Parathyroid adenoma (tissue), 2 donors: ENCODE measurements around the gene BRD3OS.

Experiments used
- H2AFZ ChIP-seq: fragments of 300-600 bp; sonication (generic); one replicate; pipeline ENCODE4 v1.7.0; 2017; ENCODE audit warnings: antibody characterized with exemption, mild to moderate bottlenecking
- H3K27ac ChIP-seq: fragments of 300-600 bp; sonication (generic); one replicate; pipeline ENCODE4 v1.7.0; 2017
- H3K27me3 ChIP-seq: fragments of 300-600 bp; sonication (generic); one replicate; pipeline ENCODE4 v1.7.0; 2017; ENCODE audit warnings: low read length; ENCODE audit not compliant: control insufficient read depth, insufficient read depth
- H3K36me3 ChIP-seq: fragments of 300-600 bp; sonication (generic); one replicate; pipeline ENCODE4 v1.7.0; 2017; ENCODE audit warnings: low read length; ENCODE audit not compliant: control insufficient read depth, insufficient read depth
- H3K4me1 ChIP-seq: fragments of 300-600 bp; sonication (generic); one replicate; pipeline ENCODE4 v1.7.0; 2017; ENCODE audit warnings: control low read depth
- H3K4me2 ChIP-seq: fragments of 300-600 bp; sonication (generic); one replicate; pipeline ENCODE4 v1.7.0; 2017; ENCODE audit warnings: low read length
- H3K4me3 ChIP-seq: fragments of 300-600 bp; sonication (generic); one replicate; pipeline ENCODE4 v1.7.0; 2017; ENCODE audit warnings: low read depth, low read length
- H3K79me2 ChIP-seq: fragments of 300-600 bp; sonication (generic); one replicate; pipeline ENCODE4 v1.7.0; 2017; ENCODE audit warnings: control low read depth
- H3K9ac ChIP-seq: fragments of 300-600 bp; sonication (generic); one replicate; pipeline ENCODE4 v1.7.0; 2017; ENCODE audit warnings: mild to moderate bottlenecking
- H3K9me3 ChIP-seq: fragments of 300-600 bp; sonication (generic); one replicate; pipeline ENCODE4 v1.7.0; 2017; ENCODE audit warnings: low read length; ENCODE audit not compliant: control insufficient read depth
- TF ChIP-seq, protein P1 (sequence below): fragments of 300-600 bp; sonication (generic); IDR thresholded peaks from one replicate; pipeline ENCODE4 v1.7.0; 2017; ENCODE audit warnings: antibody characterized with exemption, mild to moderate bottlenecking
- donor health status: primary hyperparathyroidism.

Gene BRD3OS

GRCh38 chr9:134062461-134063087 lies 37.3 kb downstream of the BRD3OS start:
- Histone ChIP-seq H2AFZ (no peak overlapping the region), H3K4me3 (no peak overlapping the region), H3K9me3 (no peaks in the 10 kb centered on the region), H3K4me1 (peaks cover 9% of the 10 kb centered on the region), H3K9ac (no peak overlapping the region), H3K36me3 (no peaks in the 10 kb centered on the region), H3K79me2 (peaks cover 71% of the 10 kb centered on the region), H3K27me3 (no peaks in the 10 kb centered on the region), H3K27ac (no peak overlapping the region), H3K4me2 (no peak overlapping the region)
- TF ChIP-seq, protein P1, sequence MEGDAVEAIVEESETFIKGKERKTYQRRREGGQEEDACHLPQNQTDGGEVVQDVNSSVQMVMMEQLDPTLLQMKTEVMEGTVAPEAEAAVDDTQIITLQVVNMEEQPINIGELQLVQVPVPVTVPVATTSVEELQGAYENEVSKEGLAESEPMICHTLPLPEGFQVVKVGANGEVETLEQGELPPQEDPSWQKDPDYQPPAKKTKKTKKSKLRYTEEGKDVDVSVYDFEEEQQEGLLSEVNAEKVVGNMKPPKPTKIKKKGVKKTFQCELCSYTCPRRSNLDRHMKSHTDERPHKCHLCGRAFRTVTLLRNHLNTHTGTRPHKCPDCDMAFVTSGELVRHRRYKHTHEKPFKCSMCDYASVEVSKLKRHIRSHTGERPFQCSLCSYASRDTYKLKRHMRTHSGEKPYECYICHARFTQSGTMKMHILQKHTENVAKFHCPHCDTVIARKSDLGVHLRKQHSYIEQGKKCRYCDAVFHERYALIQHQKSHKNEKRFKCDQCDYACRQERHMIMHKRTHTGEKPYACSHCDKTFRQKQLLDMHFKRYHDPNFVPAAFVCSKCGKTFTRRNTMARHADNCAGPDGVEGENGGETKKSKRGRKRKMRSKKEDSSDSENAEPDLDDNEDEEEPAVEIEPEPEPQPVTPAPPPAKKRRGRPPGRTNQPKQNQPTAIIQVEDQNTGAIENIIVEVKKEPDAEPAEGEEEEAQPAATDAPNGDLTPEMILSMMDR = no peak

DNA sequence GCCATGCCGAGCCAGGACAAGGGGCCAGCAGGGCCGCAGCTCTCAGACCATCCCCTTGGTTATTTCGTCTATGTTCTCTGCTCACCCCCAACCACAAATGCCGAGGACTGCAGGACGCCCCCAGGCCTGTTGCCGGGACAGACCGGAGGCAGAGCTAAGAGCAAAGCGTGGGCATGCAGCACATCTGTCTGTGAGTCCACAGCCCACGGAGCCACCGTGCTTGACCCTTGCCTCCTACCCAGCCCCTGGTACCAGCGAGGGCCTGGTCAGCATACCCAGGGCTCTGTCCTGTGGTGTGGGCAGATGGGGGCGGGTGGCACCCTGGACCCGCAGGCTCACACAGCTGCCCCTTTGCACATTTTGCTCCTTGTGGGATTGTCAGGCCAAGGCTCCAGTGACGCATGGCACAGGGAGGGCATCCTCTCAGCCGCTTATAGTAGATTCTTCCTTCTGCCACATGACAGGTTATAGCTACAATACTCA lies 37.8 kb downstream of the BRD3OS start:
- H3K36me3 ChIP-seq = no peaks in the 10 kb centered on the region
- peaks cover 7% of the 10 kb centered on the region for H3K4me1 ChIP-seq
- H3K27me3 ChIP-seq = no peaks in the 10 kb centered on the region
- H3K4me3 ChIP-seq = no peak overlapping the region
- TF ChIP-seq, protein P1 = no peak
- H3K27ac ChIP-seq = no peak overlapping the region
- H2AFZ ChIP-seq = no peak overlapping the region
- H3K4me2 ChIP-seq = no peak overlapping the region
- H3K79me2 ChIP-seq = peaks cover 66% of the 10 kb centered on the region
- H3K9ac ChIP-seq = no peak overlapping the region
- no peaks in the 10 kb centered on the region for H3K9me3 ChIP-seq

DNA sequence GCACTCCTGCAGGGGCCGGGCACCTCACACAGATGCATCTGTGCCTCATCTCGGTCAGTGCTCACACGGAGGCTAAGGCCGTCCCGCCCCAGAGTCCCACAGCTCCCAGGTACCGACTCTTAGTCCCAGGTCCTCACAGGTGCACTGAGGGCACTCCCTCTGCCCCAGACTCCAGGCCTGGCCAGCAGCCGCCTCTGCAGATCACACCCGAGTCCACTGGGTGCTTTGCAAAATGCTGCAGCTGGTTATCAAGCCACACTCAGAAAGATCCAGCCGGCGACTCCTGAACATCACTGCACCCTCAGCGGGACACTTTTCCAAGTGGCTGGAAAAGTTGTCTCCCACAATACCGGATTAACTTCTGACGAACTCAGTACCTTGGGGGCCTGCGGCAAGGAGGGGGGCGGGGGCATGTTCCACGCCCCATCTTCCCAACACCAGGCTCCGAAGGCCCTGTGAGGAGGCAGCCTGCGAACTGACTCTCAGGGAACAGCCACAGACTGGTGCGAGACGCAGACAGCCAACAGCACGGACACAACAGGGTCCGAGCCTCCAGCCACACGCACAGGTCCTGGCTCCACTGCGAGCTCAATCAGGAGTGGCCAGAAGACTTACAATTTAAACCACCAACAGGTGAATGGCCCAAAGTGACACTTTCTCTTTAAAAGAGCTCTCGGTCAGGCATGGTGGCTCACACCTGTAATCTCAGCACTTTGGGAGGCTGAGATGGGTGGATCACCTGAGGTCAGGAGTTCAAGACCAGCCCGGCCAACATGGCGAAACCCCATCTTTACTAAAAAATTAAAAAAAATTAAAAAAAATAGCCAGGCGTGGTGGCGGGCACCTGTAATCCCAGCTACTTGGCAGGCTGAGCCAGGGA lies 38.5 kb downstream of the BRD3OS start:
- H3K9ac ChIP-seq = no peak overlapping the region
- H3K4me3 ChIP-seq = no peak overlapping the region
- TF ChIP-seq, protein P1 = no peak
- H3K79me2 ChIP-seq = peaks cover 61% of the 10 kb centered on the region
- no peaks in the 10 kb centered on the region for H3K36me3 ChIP-seq
- no peak overlapping the region for H3K27ac ChIP-seq
- H2AFZ ChIP-seq = no peak overlapping the region
- H3K27me3 ChIP-seq = no peaks in the 10 kb centered on the region
- H3K9me3 ChIP-seq = no peaks in the 10 kb centered on the region
- H3K4me2 ChIP-seq = no peak overlapping the region
- peaks cover 4% of the 10 kb centered on the region for H3K4me1 ChIP-seq

GRCh38 chr9:134064711-134065110 lies 39.4 kb downstream of the BRD3OS start:
- H3K79me2 ChIP-seq = peaks cover 53% of the 10 kb centered on the region
- H3K27ac ChIP-seq = no peak overlapping the region
- H3K4me1 ChIP-seq = peaks cover 4% of the 10 kb centered on the region
- no peak overlapping the region for H2AFZ ChIP-seq
- no peaks in the 10 kb centered on the region for H3K9me3 ChIP-seq
- no peak overlapping the region for H3K4me2 ChIP-seq
- H3K27me3 ChIP-seq = no peaks in the 10 kb centered on the region
- H3K4me3 ChIP-seq = no peak overlapping the region
- no peak overlapping the region for H3K9ac ChIP-seq
- TF ChIP-seq, protein P1 = no peak
- H3K36me3 ChIP-seq = no peaks in the 10 kb centered on the region
